ENCODE data around the gene PDK4. TPM values are rescaled to one million over a fixed set of nuclear protein-coding genes. Genes with fewer than 3 reads are reported as not detected.

Gene PDK4
- total and polyA plus RNA-seq, 9 of the 15 experiments (the other 6 are each of a cell fraction or from before 2014, with no cell fraction given) = 0.03 to 0.24 (median 0.08) TPM; not detected in 2

DNA sequence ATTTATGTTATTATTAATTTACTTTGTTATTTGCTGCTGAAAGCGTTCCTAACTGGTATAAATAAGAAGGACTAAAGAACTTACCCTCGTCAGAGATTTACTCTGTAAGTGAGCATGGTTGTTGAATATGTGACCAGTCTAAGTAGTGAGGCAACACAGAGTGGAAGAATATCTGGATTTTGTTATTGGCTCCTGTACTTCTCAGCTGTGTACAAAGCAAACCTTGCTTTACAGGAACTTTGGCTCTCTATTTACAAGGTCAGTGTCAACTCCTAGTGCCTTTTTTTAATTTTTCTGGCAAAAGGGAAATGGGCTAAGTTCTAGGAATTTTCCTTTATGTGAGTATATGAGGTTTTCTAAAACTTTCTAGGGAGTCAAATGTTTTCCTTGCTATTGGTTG, 35.6 kb downstream of the PDK4 start:
- no peak for FAIRE-seq
- H3K9ac ChIP-seq (ENCODE audit: insufficient read depth in 1 of 2, low read depth in 2 of 2, low read length in 2 of 2) = no peak overlapping the region
- BruUV-seq (replicated peaks) = no TSS peak

More for the DNA sequence above, 35.6 kb downstream of the PDK4 start:
- in situ Hi-C loops (cut with MboI) = no loop called here
- no peak overlapping the region for H3K4me2 ChIP-seq (ENCODE audit: insufficient read depth, low read length)
- CTCF ChIA-PET (ENCODE audit: low intra/inter-chr PET ratio) = no interaction called here
- no peak overlapping the region for H3K4me3 ChIP-seq
- 0% methylated on average over 2 of the region's 2 CpGs for WGBS (ENCODE audit: insufficient coverage, low coverage, missing lambda C conversion rate)
- no peaks in the 10 kb centered on the region for H3K9me3 ChIP-seq (replicated peaks; ENCODE audit: control insufficient read depth, insufficient read depth, low read depth, low read length)
- POLR2A ChIA-PET = no interaction called here
- ATAC-seq (no peak), DNase-seq (ENCODE audit: extremely low read depth in 1 of 4, low spot score in 3 of 4) (no peak)
- no peaks in the 10 kb centered on the region for H4K20me1 ChIP-seq (replicated peaks; ENCODE audit: control insufficient read depth, insufficient read depth, low read length)
- no peak overlapping the region for H3K27ac ChIP-seq (ENCODE audit: extremely low read depth, low read depth, low read length)
- no peaks in the 10 kb centered on the region for H3K36me3 ChIP-seq (ENCODE audit: control insufficient read depth, insufficient read depth, low read length)
- no peaks in the 10 kb centered on the region for H3K9me1 ChIP-seq (ENCODE audit: control insufficient read depth, insufficient read depth, low read length)
- no peaks in the 10 kb centered on the region for H3K79me2 ChIP-seq (ENCODE audit: control insufficient read depth, insufficient read depth, low read length)
- H3K4me1 ChIP-seq (replicated peaks in 1 of 2; ENCODE audit: control insufficient read depth in 2 of 2, insufficient read depth in 2 of 2, low read length in 2 of 2) = no peaks in the 10 kb centered on the region
- no peak overlapping the region for H2AFZ ChIP-seq (ENCODE audit: low read depth, low read length)
- no peak for TF ChIP-seq ELF2 (CRISPR knock-in tag; IDR thresholded peaks at IDR 0.05)
- TF ChIP-seq, protein P1, sequence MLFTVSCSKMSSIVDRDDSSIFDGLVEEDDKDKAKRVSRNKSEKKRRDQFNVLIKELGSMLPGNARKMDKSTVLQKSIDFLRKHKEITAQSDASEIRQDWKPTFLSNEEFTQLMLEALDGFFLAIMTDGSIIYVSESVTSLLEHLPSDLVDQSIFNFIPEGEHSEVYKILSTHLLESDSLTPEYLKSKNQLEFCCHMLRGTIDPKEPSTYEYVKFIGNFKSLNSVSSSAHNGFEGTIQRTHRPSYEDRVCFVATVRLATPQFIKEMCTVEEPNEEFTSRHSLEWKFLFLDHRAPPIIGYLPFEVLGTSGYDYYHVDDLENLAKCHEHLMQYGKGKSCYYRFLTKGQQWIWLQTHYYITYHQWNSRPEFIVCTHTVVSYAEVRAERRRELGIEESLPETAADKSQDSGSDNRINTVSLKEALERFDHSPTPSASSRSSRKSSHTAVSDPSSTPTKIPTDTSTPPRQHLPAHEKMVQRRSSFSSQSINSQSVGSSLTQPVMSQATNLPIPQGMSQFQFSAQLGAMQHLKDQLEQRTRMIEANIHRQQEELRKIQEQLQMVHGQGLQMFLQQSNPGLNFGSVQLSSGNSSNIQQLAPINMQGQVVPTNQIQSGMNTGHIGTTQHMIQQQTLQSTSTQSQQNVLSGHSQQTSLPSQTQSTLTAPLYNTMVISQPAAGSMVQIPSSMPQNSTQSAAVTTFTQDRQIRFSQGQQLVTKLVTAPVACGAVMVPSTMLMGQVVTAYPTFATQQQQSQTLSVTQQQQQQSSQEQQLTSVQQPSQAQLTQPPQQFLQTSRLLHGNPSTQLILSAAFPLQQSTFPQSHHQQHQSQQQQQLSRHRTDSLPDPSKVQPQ (CRISPR knock-in tag; IDR thresholded peaks at IDR 0.05; ENCODE audit: borderline replicate concordance) = no peak
- no peak for TF ChIP-seq RBM17 (IDR thresholded peaks at IDR 0.05; ENCODE audit: borderline replicate concordance, low read depth, low read length)
- intact Hi-C loops (cut with micrococcal nuclease) = no loop called here
- no peaks in the 10 kb centered on the region for H3K27me3 ChIP-seq (ENCODE audit: control insufficient read depth in 2 of 2, insufficient read depth in 2 of 2, low read length in 2 of 2)

All from K562 (cell line).